Vagina (tissue), 2 donors: Measurements from ENCODE around the gene YLPM1. TPM values are rescaled to one million over a fixed set of nuclear protein-coding genes. Genes with fewer than 3 reads are reported as not detected.

ENCODE experiments used
- DNase-seq, 2 donors: peaks; one replicate each; pipeline ENCODE4 v3.0.0-alpha.2; 2017; ENCODE audit errors: extremely low spot score in 2 of 2
- H3K27ac ChIP-seq: fragments of 200-600 bp; sonication (generic); one replicate; pipeline ENCODE4 v1.5.1; 2019
- H3K27me3 ChIP-seq: fragments of 200-600 bp; sonication (generic); one replicate; pipeline ENCODE4 v1.5.1; 2019
- H3K36me3 ChIP-seq, 2 donors: fragments of 200-600 bp; sonication (generic); one replicate each; pipeline ENCODE4 v1.5.1; 2017 to 2019
- H3K4me1 ChIP-seq: fragments of 200-600 bp; sonication (generic); one replicate; pipeline ENCODE4 v1.5.1; 2019
- H3K4me3 ChIP-seq, 2 donors: fragments of 200-600 bp; sonication (generic); 1 replicate in 1 of 2; 2 replicates in 1 of 2; pipeline ENCODE4 v1.5.1; 2016 to 2019
- H3K9me3 ChIP-seq: fragments of 200-600 bp; sonication (generic); one replicate; pipeline ENCODE4 v1.5.1; 2019
- CTCF ChIP-seq, 3 experiments: fragments of 450-650 bp in 2 of 3; fragments of 200-600 bp in 1 of 3; sonication (generic) in 1 of 3; IDR thresholded peaks; one replicate each; pipeline ENCODE4 v1.5.1; 2017 to 2019; ENCODE audit warnings: antibody characterized with exemption in 3 of 3, mild to moderate bottlenecking in 2 of 3, moderate library complexity in 2 of 3
- POLR2A ChIP-seq, 2 donors: fragments of 450-650 bp; IDR thresholded peaks; one replicate each; pipeline ENCODE4 v1.6.1; 2017; ENCODE audit warnings: antibody characterized with exemption in 2 of 2, mild to moderate bottlenecking in 2 of 2, moderate library complexity in 2 of 2
- POLR2AphosphoS5 ChIP-seq, 2 donors: sonication (generic); formaldehyde crosslinking; IDR thresholded peaks; one replicate each; pipeline ENCODE4 v1.9.0; 2017; ENCODE audit warnings: antibody characterized with exemption in 2 of 2, mild to moderate bottlenecking in 2 of 2, low read depth in 1 of 2; ENCODE audit not compliant: insufficient read depth in 1 of 2
- intact Hi-C: fragments of 100-400 bp; cut with DNase I; formaldehyde crosslinking; loops from one replicate; pipeline ENCODE4 v1.15.1; 2023
- total RNA-seq: library from RNA; depleted of rRNA; stranded (reverse); fragments of >200 nt; gene quantifications from one replicate; pipeline ENCODE4 v1.2.3, GENCODE V29; 2016

YLPM1 gene
- total RNA-seq, 1 donor from 2014 or later = 50.3 TPM

DNA sequence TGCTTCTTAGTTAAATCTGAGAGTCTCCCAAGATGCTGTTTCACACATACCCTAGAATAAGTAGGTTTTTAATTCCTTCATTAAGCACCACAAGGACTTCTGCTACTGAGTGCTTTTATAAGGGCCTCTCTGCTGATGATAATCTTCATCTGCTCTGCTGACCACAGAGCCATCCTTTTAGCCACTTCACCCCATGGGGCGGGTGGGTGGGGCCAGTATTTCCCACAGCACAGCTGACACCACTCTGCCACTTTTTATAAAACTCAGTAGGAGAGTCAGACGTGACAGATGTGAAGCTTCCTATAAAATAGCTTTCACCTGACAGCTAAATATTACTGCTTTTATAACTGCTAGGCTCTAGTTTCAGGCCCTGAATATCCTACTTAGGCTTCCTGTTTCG lies 29.9 kb upstream of the YLPM1 start:
- intact Hi-C loops = no loop called here

GRCh38 chr14:74735125-74735524 lies 28.0 kb upstream of the YLPM1 start:
- Histone ChIP-seq H3K4me3 (no peak overlapping the region), H3K9me3 (no peaks in the 10 kb centered on the region), H3K27me3 (no peaks in the 10 kb centered on the region), H3K4me1 (no peaks in the 10 kb centered on the region), H3K36me3 (peaks cover 0 to 63% of the 10 kb centered on the region in 2 donors), H3K27ac (no peak overlapping the region)
- intact Hi-C loops = no loop called here
- TF ChIP-seq POLR2AphosphoS5 (IDR thresholded peaks at IDR 0.05; ENCODE audit: insufficient read depth in 1 of 2, low read depth in 1 of 2) (no peak), CTCF (IDR thresholded peaks at IDR 0.05) (no peak), POLR2A (IDR thresholded peaks at IDR 0.05) (no peak)
- no peak for DNase-seq

More for the DNA sequence above, 29.9 kb upstream of the YLPM1 start:
- Histone ChIP-seq H3K36me3 (peaks cover 0 to 56% of the 10 kb centered on the region in 2 donors), H3K4me1 (no peaks in the 10 kb centered on the region), H3K27me3 (no peaks in the 10 kb centered on the region), H3K27ac (no peak overlapping the region), H3K4me3 (no peak overlapping the region), H3K9me3 (no peaks in the 10 kb centered on the region)
- TF ChIP-seq POLR2AphosphoS5 (IDR thresholded peaks at IDR 0.05; ENCODE audit: insufficient read depth in 1 of 2, low read depth in 1 of 2) (no peak), CTCF (IDR thresholded peaks at IDR 0.05) (no peak), POLR2A (IDR thresholded peaks at IDR 0.05) (no peak)
- no peak for DNase-seq

DNA sequence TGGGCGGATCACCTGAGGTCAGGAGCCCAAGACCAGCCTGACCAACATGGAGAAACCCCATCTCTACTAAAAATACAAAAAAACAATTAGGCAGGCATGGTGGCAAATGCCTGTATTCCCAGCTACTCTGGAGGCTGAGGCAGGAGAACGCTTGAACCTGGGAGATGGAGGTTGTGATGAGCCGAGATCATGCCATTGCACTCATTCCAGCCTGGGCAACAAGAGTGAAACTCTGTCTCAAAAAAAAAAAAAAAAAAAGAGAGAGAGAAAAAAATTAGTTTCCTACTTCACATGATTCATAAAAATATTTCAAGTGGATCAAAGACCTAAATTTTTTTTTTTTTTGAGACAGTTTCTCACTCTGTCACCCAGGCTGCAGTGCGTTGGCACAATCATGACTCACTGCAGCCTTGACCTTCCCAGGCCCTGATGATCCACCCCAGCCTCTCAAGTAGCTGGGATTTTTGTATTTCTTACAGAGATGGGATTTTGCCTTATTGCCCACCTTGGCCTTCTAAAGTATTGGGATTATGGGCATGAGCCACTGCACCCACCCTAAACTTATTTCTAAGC lies 25.3 kb upstream of the YLPM1 start:
- H3K27me3 ChIP-seq = no peaks in the 10 kb centered on the region
- H3K4me1 ChIP-seq = no peaks in the 10 kb centered on the region
- H3K4me3 ChIP-seq = no peak overlapping the region
- DNase-seq = no peak
- intact Hi-C loops = no loop called here
- TF ChIP-seq POLR2AphosphoS5 (IDR thresholded peaks at IDR 0.05; ENCODE audit: insufficient read depth in 1 of 2, low read depth in 1 of 2) (no peak), POLR2A (IDR thresholded peaks at IDR 0.05) (no peak), CTCF (IDR thresholded peaks at IDR 0.05) (no peak)
- H3K36me3 ChIP-seq = peaks cover 0 to 46% of the 10 kb centered on the region in 2 donors
- H3K9me3 ChIP-seq = no peaks in the 10 kb centered on the region
- H3K27ac ChIP-seq = no peak overlapping the region

GRCh38 chr14:74739293-74740030 lies 23.7 kb upstream of the YLPM1 start:
- no peak for TF ChIP-seq CTCF (IDR thresholded peaks at IDR 0.05)
- no peak for TF ChIP-seq POLR2AphosphoS5 (IDR thresholded peaks at IDR 0.05; ENCODE audit: insufficient read depth in 1 of 2, low read depth in 1 of 2)
- no peak for TF ChIP-seq POLR2A (IDR thresholded peaks at IDR 0.05)
- Histone ChIP-seq H3K27ac (no peak overlapping the region), H3K36me3 (peaks cover 0 to 30% of the 10 kb centered on the region in 2 donors), H3K27me3 (no peaks in the 10 kb centered on the region), H3K4me3 (no peak overlapping the region), H3K9me3 (no peaks in the 10 kb centered on the region), H3K4me1 (no peaks in the 10 kb centered on the region)
- DNase-seq = no peak
- intact Hi-C loops = no loop called here

- H3K27me3 ChIP-seq = no peaks in the 10 kb centered on the region
- H3K36me3 ChIP-seq = no peaks in the 10 kb centered on the region
- no peak overlapping the region for H3K27ac ChIP-seq
- intact Hi-C loops = no loop called here
- H3K4me3 ChIP-seq = no peak overlapping the region
- no peak for DNase-seq
- H3K4me1 ChIP-seq = no peaks in the 10 kb centered on the region
- TF ChIP-seq POLR2A (IDR thresholded peaks at IDR 0.05) (no peak), CTCF (IDR thresholded peaks at IDR 0.05) (no peak), POLR2AphosphoS5 (IDR thresholded peaks at IDR 0.05; ENCODE audit: insufficient read depth in 1 of 2, low read depth in 1 of 2) (no peak)
- H3K9me3 ChIP-seq = no peaks in the 10 kb centered on the region
Observed at GRCh38 chr14:74747237-74747636, 15.9 kb upstream of the YLPM1 start.
